Lower leg skin (tissue), 4 donors: ENCODE measurements around the gene ARPC2. TPM values are rescaled to one million over a fixed set of nuclear protein-coding genes. Genes with fewer than 3 reads are reported as not detected.

Source experiments
- DNase-seq, 2 donors: peaks; one replicate each; pipeline ENCODE4 v3.0.0-alpha.2; 2019; ENCODE audit warnings: low spot score in 2 of 2
- H3K4me3 ChIP-seq: fragments of 200-600 bp; sonication (generic); 2 replicates; pipeline ENCODE4 v1.5.1; 2017; ENCODE audit warnings: mild to moderate bottlenecking, low read depth; ENCODE audit not compliant: poor library complexity, severe bottlenecking
- POLR2A ChIP-seq, 2 donors: fragments of 450-650 bp; IDR thresholded peaks; one replicate each; pipeline ENCODE4 v1.6.1; 2016 to 2017; ENCODE audit warnings: antibody characterized with exemption in 2 of 2, mild to moderate bottlenecking in 1 of 2, moderate library complexity in 1 of 2
- WGBS, 2 donors: methylation state at CpG; one replicate each; pipeline ENCODE4 v1.1.5; 2018; 5-methylcytosine and 5-hydroxymethylcytosine counted together
- intact Hi-C: fragments of 100-400 bp; cut with DNase I; formaldehyde crosslinking; loops from one replicate; pipeline ENCODE4 v1.15.0; 2023; ENCODE audit warnings: low total_unique reads
- total RNA-seq, 4 donors: library from RNA; depleted of rRNA; stranded (reverse); fragments of >200 nt; gene quantifications; one replicate each; pipeline ENCODE4 v1.1.0, GENCODE V29; 2016
- TF ChIP-seq, protein P1 (sequence below), 3 donors: fragments of 450-650 bp; IDR thresholded peaks; one replicate each; pipeline ENCODE4 v1.5.1; 2016; ENCODE audit warnings: antibody characterized with exemption in 3 of 3, mild to moderate bottlenecking in 3 of 3, moderate library complexity in 2 of 3

ARPC2 gene
- total RNA-seq, 4 donors from 2014 or later = 233 to 344 (median 300) TPM

DNA sequence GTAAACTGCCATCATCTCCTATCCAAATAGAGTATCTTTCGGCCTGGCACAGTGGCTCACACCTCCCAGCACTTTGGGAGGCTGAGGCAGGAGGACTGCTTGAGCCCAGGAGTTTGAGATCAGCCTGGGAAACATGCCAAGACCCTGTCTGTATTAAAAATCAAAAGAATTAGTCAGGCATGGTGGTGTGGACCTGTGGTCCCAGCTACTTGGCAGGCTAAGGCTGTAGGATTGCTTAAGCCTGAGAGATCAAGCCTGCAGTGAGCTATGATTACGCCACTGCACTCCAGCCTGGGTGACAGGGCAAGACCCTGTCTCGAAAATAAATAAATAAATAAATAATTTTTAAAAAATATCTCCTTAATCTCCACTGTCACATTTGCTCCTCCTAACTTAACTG lies 14.7 kb upstream of the ARPC2 start:
- DNase-seq = no peak
- 90 to 91% methylated on average over 3 of the region's 3 CpGs for WGBS, 2 donors

DNA sequence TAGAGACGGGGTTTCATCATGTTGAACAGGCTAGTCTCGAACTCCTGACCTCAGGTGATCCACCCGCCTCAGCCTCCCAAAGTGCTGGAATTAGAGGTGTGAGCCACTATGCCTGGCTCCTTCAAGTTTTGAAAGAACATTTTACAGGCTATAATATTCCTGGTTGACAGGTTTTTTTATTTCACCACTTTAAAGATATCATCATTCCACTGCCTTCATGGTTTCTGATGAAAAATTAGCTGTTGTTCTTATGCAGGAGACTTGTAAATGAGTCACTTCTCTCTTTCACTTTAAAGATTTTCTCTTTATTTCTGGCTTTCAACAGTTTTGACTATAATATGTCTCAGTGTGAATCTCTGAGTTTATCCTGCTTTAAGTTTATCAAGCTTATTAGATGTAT lies 7.9 kb upstream of the ARPC2 start:
- 96 to 97% methylated on average over 3 of the region's 3 CpGs for WGBS, 2 donors
- intact Hi-C loops = no loop called here
- TF ChIP-seq, protein P1, sequence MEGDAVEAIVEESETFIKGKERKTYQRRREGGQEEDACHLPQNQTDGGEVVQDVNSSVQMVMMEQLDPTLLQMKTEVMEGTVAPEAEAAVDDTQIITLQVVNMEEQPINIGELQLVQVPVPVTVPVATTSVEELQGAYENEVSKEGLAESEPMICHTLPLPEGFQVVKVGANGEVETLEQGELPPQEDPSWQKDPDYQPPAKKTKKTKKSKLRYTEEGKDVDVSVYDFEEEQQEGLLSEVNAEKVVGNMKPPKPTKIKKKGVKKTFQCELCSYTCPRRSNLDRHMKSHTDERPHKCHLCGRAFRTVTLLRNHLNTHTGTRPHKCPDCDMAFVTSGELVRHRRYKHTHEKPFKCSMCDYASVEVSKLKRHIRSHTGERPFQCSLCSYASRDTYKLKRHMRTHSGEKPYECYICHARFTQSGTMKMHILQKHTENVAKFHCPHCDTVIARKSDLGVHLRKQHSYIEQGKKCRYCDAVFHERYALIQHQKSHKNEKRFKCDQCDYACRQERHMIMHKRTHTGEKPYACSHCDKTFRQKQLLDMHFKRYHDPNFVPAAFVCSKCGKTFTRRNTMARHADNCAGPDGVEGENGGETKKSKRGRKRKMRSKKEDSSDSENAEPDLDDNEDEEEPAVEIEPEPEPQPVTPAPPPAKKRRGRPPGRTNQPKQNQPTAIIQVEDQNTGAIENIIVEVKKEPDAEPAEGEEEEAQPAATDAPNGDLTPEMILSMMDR (IDR thresholded peaks at IDR 0.05) = no peak
- no peak for TF ChIP-seq POLR2A (IDR thresholded peaks at IDR 0.05)
- H3K4me3 ChIP-seq = no peak overlapping the region
- DNase-seq = no peak

More for the DNA sequence above, 14.7 kb upstream of the ARPC2 start:
- no peak for TF ChIP-seq POLR2A (IDR thresholded peaks at IDR 0.05)
- TF ChIP-seq, protein P1 (IDR thresholded peaks at IDR 0.05) = no peak
- intact Hi-C loops = no loop called here
- no peak overlapping the region for H3K4me3 ChIP-seq

DNA sequence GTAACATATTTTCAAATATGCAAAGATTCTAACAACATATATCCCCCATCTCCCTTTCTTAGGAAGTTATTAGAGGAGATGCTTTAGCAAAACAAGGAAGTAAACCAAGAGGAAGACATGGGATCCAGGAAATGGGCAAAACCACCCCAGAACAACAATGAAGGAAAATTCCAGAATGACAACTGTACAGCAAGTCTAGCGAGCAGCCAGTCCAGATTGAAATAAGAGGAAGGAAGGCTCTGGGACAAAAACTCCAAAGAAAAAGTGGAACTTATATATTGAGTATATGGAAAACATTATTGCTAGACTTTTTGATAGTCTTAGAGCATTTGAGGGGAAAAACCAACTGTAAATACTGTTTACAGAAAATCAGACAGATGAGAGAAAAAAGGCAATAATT lies 2.9 kb upstream of the ARPC2 start:
- no peak overlapping the region for H3K4me3 ChIP-seq
- DNase-seq = no peak
- no peak for TF ChIP-seq POLR2A (IDR thresholded peaks at IDR 0.05)
- TF ChIP-seq, protein P1 (IDR thresholded peaks at IDR 0.05) = no peak
- intact Hi-C loops = no loop called here
- 81 to 93% methylated on average over 1 of the region's 1 CpG for WGBS, 2 donors

DNA sequence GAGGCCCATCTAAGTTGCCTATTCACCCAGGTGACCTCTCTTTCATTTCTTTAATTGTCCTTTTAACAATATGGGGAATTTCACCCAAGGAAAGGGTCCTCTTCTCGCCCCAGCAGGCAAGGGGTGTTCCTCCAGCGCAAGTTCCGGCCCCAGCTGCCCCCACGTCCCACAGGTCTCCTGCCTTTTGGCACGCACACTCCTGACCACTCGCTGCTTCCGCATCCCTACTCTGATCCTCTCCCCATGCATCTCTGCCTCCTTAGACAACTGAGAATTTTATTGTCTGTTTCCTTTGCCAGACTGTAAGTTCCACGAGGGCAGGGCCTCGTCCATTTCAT lies 684 bp upstream of the ARPC2 start:
- peak overlapping the region; percentile 43 for H3K4me3 ChIP-seq
- no peak for TF ChIP-seq POLR2A (IDR thresholded peaks at IDR 0.05)
- TF ChIP-seq, protein P1 (IDR thresholded peaks at IDR 0.05) = no peak
- 50 to 64% methylated on average over 9 of the region's 9 CpGs for WGBS, 2 donors
- intact Hi-C loops = no loop called here
- DNase-seq = no peak

DNA sequence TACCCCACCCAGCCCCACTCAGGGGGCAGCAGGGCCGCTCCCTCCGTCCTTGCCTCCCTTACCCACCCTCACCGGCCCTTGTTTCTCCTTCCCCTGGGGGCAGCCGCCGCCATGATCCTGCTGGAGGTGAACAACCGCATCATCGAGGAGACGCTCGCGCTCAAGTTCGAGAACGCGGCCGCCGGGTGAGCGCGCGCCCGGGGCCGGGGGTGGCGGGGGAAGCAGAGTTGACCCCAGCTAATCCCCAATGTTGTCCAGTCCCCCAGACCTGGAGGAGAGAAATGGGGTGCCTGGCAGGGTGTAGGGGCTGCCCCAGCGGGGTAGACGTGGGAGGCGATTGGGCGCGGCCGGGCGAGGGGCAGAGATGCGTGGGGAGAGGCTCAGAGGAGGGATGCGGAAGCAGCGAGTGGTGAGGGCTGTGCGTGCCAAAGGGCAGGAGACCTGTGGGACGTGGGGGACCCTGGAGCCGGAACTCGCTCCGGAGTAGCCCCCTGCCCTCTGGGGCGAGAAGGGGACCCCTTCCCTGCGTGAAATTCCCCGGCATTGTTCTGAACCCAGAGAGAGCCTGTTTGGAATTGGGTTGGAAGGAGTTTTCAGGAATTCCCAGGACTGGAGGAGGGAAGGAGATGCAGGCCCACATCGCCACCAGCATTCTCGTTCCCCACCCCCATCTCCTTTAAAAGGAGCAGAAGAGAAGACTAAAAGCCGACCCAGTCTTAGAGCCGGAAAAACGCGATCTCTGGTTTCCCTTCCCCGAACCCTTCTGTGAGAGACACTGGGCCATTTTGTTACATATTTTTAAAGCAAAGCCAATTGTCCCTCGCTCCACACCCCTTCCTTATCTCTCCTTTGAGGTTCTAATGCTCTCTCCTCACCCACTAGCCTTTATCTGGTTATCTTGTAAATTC lies 625 bp downstream of the ARPC2 start:
- TF ChIP-seq, protein P1 (IDR thresholded peaks at IDR 0.05) = peak in 1 of 3 donors; percentile 15
- no peak for TF ChIP-seq POLR2A (IDR thresholded peaks at IDR 0.05)
- H3K4me3 ChIP-seq = peak overlapping the region; percentile 99
- intact Hi-C loops = no loop called here
- 0 to 1% methylated on average over 47 of the region's 47 CpGs for WGBS, 2 donors
- DNase-seq = peak; percentile 45 to 93
